ENCODE measurements around the gene RNF157. TPM values are rescaled to one million over a fixed set of nuclear protein-coding genes. Genes with fewer than 3 reads are reported as not detected.

RNF157 gene
- total and polyA plus RNA-seq, 9 of the 15 experiments (the other 6 are each of a cell fraction or from before 2014, with no cell fraction given) = 8.1 to 31.7 (median 20.8) TPM

DNA sequence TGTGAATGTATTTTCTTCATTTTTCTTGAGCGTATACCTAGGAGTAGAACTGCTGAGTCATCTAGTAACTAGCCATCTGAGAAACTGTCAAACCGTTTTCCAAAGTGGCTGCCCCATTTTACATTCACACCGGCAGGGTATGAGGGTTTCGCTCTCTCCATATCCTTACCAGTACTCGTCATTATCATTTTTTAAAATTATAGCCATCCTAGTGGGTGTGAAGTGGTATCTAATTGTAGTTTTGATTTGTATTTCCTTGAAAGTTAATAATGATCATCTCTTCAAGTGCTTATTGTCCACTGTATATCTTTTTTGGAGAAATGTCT lies 6.0 kb downstream of the RNF157 start (continued):
- TF ChIP-seq YY1 (IDR thresholded peaks at IDR 0.05; ENCODE audit: borderline replicate concordance in 1 of 3, control insufficient read depth in 1 of 3, extremely low read depth in 1 of 3, insufficient read depth in 3 of 3, insufficient read length in 1 of 3, insufficient replicate concordance in 2 of 3, low read depth in 1 of 3, low read length in 2 of 3) (peak in 2 of 3 experiments; percentile 56 to 89), FOSL1 (tag; conservative IDR thresholded peaks at IDR 0.05) (0 out of 2 replicates have a peak, but pooled peaks have one; percentile 52), HINFP (tag; conservative IDR thresholded peaks at IDR 0.05; ENCODE audit: low read depth) (no peak), ZNF408 (CRISPR knock-in tag; IDR thresholded peaks at IDR 0.05; ENCODE audit: low read depth) (no peak), TCF3 (CRISPR knock-in tag; IDR thresholded peaks at IDR 0.05) (no peak), MTA2 (IDR thresholded peaks at IDR 0.05; ENCODE audit: low read depth) (no peak), HNRNPK (IDR thresholded peaks at IDR 0.05; ENCODE audit: low read depth, low read length, poor library complexity, severe bottlenecking) (no peak), SMARCE1 (IDR thresholded peaks at IDR 0.05) (peak; percentile 62), IRF2 (CRISPR knock-in tag; IDR thresholded peaks at IDR 0.05) (no peak), MCM3 (IDR thresholded peaks at IDR 0.05) (no peak), FOXJ3 (CRISPR knock-in tag; IDR thresholded peaks at IDR 0.05) (no peak), MCM7 (IDR thresholded peaks at IDR 0.05) (no peak), SMARCA4 (IDR thresholded peaks at IDR 0.05) (peak; percentile 74), RFX7 (CRISPR knock-in tag; IDR thresholded peaks at IDR 0.05) (no peak), SRSF1 (IDR thresholded peaks at IDR 0.05; ENCODE audit: low read depth, low read length) (no peak), GATAD2A (IDR thresholded peaks at IDR 0.05) (peak; percentile 88), NBN (IDR thresholded peaks at IDR 0.05; ENCODE audit: low read depth) (peak; percentile 54; the same call in 1 of the 2 replicates), C11orf30 (IDR thresholded peaks at IDR 0.05; ENCODE audit: low read depth) (peak; percentile 99), BACH1 (tag; IDR thresholded peaks at IDR 0.05) (peak; percentile 97), ZNF785 (CRISPR knock-in tag; IDR thresholded peaks at IDR 0.05) (no peak), ZNF584 (CRISPR knock-in tag; IDR thresholded peaks at IDR 0.05; ENCODE audit: low read depth) (no peak), NFRKB (IDR thresholded peaks at IDR 0.05; ENCODE audit: low read depth) (peak; percentile 86)
- TF ChIP-seq, protein P1, sequence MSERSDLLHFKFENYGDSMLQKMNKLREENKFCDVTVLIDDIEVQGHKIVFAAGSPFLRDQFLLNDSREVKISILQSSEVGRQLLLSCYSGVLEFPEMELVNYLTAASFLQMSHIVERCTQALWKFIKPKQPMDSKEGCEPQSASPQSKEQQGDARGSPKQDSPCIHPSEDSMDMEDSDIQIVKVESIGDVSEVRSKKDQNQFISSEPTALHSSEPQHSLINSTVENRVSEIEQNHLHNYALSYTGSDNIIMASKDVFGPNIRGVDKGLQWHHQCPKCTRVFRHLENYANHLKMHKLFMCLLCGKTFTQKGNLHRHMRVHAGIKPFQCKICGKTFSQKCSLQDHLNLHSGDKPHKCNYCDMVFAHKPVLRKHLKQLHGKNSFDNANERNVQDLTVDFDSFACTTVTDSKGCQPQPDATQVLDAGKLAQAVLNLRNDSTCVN (CRISPR knock-in tag; IDR thresholded peaks at IDR 0.05) = no peak
- TF ChIP-seq, protein P2, sequence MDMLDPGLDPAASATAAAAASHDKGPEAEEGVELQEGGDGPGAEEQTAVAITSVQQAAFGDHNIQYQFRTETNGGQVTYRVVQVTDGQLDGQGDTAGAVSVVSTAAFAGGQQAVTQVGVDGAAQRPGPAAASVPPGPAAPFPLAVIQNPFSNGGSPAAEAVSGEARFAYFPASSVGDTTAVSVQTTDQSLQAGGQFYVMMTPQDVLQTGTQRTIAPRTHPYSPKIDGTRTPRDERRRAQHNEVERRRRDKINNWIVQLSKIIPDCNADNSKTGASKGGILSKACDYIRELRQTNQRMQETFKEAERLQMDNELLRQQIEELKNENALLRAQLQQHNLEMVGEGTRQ (CRISPR knock-in tag; IDR thresholded peaks at IDR 0.05) = no peak
- TF ChIP-seq, protein P3, sequence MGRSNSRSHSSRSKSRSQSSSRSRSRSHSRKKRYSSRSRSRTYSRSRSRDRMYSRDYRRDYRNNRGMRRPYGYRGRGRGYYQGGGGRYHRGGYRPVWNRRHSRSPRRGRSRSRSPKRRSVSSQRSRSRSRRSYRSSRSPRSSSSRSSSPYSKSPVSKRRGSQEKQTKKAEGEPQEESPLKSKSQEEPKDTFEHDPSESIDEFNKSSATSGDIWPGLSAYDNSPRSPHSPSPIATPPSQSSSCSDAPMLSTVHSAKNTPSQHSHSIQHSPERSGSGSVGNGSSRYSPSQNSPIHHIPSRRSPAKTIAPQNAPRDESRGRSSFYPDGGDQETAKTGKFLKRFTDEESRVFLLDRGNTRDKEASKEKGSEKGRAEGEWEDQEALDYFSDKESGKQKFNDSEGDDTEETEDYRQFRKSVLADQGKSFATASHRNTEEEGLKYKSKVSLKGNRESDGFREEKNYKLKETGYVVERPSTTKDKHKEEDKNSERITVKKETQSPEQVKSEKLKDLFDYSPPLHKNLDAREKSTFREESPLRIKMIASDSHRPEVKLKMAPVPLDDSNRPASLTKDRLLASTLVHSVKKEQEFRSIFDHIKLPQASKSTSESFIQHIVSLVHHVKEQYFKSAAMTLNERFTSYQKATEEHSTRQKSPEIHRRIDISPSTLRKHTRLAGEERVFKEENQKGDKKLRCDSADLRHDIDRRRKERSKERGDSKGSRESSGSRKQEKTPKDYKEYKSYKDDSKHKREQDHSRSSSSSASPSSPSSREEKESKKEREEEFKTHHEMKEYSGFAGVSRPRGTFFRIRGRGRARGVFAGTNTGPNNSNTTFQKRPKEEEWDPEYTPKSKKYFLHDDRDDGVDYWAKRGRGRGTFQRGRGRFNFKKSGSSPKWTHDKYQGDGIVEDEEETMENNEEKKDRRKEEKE (IDR thresholded peaks at IDR 0.05; ENCODE audit: borderline replicate concordance in 1 of 2, control insufficient read depth in 1 of 2, low read depth in 2 of 2, low read length in 1 of 2) = no peak
